Activated gamma-delta T cell (primary cell): ENCODE measurements around the gene PLOD1.
A peak's percentile ranks its signal among the peaks of the same experiment; 100 is the strongest.
"Not testable (repeated sequence)": the region's sequence is repeated elsewhere in the genome, so short reads cannot be mapped to it uniquely, and the experiment has no call there.

Experiments
- DNase-seq: peaks from one replicate; lab custom pipeline; 2025; lab: John Stamatoyannopoulos, UW

Gene PLOD1

DNA sequence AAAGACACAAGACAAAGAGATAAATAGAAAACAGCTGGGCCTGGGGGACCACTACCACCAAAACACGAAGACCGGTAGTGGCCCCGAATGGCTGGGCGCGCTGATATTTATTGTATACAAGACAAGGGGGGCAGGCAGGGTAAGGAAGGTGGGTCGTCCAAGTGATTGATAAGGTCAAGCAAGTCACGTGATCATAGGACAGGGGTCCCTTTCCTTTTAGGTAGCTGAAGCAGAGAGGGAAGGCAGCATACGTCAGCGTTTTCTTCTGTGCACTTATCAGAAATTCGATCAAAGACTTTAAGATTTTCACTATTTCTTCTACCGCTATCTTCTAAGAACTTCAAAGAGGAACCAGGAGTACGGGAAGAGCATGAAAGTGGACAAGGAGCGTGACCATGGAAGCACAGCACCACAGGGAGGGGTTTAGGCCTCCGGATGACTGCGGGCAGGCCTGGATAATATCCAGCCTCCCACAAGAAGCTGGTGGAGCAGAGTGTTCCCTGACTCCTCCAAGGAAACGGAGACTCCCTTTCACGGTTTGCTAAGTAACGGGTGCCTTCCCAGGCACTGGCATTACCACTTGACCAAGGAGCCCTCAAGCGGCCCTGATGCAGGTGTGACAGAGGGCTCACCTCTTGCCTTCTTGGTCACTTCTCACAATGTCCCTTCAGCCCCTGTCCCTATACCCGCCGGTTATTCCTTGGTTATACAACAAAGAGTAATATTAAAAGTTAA lies 21.9 kb upstream of the PLOD1 start:
- not testable (repeated sequence) for DNase-seq

DNA sequence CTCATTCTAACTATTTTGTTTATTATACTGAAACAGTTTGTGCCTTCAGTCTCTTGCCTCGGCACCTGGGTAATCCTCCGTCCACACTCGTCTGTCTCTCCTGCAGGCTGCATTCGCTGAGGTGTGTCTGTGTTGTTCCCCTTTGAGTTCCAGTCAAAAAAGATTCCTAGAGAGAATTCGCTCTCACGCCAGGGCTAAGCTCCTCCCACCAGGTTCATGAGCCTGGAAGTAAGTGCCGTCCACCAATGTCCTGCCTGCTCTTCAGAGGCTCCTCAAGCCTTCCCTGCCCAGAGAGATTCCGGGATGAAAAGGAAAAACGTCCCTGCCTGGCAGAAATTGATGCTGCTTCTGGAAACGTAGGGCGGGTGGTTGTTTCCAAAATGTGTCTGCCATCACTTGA lies 21.2 kb upstream of the PLOD1 start:
- DNase-seq, result no peak

DNA sequence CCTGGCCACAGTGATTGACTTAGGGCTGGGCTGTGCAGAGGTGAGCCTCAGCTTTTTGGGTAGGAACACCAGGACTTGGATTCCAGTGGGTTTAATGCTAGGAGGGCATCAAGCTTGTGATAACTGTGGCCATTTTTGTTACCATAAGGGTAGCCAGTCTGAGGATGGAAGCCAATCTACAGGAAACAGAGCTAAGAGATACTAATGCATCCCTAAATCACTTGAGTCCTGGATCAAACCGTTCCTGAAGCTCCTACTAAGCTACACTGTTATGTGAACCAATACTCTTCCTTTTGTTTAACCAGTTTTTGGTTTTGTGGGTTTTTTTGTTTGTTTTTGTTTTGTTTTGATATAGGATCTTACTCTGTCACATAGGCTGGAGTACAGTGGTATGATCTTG lies 20.5 kb upstream of the PLOD1 start:
- no peak for DNase-seq

GRCh38 chr1:11918799-11919519 lies 15.6 kb upstream of the PLOD1 start:
- DNase-seq, result no peak

DNA sequence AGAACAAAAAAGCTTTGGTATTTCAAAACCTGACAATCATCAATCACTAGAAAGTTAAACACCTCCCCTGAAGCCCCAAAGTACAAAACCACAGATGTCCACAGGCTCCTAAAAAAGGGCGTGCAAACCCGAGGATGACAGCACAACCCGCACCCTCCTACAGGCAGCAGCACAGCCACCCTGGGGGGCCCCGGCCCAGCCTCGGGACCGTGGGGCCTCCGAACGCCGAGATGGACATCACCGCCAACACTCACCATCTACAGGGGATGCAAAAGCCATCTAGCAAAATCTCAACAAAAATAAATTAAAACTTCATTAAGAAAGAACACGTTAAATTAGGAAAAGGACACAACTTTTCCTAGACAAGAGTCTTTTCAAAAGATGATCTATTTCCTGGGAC lies 14.9 kb upstream of the PLOD1 start:
- DNase-seq, result no peak

- DNase-seq, result no peak
These were observed 14.1 kb upstream of the PLOD1 start for GRCh38 chr1:11920239-11920903.

- DNase-seq, result no peak
These were observed 13.5 kb upstream of the PLOD1 start for GRCh38 chr1:11921022-11921421.

DNA sequence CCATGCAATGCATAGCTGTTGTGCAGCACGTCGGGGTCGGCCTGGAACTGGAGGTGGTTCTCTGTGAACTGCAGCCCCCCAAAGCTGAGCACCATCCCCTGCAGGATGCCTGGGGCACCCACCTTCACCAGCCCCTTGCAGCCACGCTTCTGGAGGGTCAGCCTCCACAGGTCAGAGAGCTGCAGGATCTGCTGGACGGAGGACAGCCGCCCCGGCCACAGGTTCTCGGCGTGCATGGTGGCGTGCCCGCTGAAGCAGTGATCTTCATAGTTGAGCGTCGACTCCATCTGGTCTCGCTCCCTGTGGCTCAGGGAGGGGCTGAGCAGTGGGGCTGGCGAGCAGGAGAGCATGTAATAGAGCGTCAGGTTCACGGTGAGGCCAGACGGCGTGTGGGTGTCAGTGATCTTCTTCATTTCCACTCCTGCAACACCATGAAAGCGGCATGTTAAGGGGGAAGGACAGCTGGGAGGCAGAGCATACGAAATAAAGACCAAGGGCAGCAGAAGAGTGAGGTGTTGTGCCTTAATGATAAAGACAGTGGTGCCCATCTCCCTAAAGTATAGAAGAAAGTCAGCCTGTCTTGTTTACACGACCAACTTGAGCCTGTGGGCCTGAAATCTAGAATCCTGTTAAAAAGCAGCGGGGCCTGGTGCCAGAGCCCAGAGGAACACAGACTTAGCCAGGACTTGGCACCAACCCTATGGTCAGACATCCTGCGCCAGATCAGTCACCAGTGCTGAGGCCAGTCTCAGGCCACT lies 11.3 kb upstream of the PLOD1 start:
- no peak for DNase-seq

DNA sequence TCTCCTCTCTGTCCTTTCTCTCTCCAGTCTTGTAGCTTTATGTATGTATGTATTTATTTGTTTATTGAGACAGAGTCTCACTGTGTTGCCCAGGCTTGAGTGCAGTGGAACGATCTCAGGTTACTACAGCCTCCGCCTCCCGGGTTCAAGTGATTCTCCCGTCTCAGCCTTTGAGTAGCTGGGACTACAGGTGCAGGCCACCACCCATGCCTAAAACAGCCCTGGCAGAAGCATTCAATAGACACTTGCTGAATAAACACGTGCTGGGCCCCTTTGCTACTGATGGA lies 10.7 kb upstream of the PLOD1 start:
- no peak for DNase-seq

GRCh38 chr1:11924334-11925195 lies 10.0 kb upstream of the PLOD1 start:
- no peak for DNase-seq

GRCh38 chr1:11925196-11925937 lies 9.2 kb upstream of the PLOD1 start:
- DNase-seq, result not testable (repeated sequence)

- DNase-seq, result peak; percentile 51
These were observed 8.6 kb upstream of the PLOD1 start for GRCh38 chr1:11925938-11926292.

- no peak for DNase-seq
These were observed 6.5 kb upstream of the PLOD1 start for GRCh38 chr1:11927866-11928592.

- DNase-seq, result no peak
These were observed 4.7 kb upstream of the PLOD1 start for GRCh38 chr1:11929849-11930248.

GRCh38 chr1:11930571-11931445 lies 3.7 kb upstream of the PLOD1 start:
- no peak for DNase-seq

GRCh38 chr1:11931845-11932244 lies 2.7 kb upstream of the PLOD1 start:
- DNase-seq, result no peak

- no peak for DNase-seq
These were observed 518 bp downstream of the PLOD1 start for GRCh38 chr1:11935057-11935412.

GRCh38 chr1:11935733-11936132 lies 1.2 kb downstream of the PLOD1 start:
- DNase-seq, result not testable (repeated sequence)
